GM12878 (cell line): ENCODE measurements around the gene ANGPTL2. TPM values are rescaled to one million over a fixed set of nuclear protein-coding genes. Genes with fewer than 3 reads are reported as not detected.

Experiments
- ATAC-seq: fragments of 200-7000 bp; cut with Tn5 transposase; 3 replicates; pipeline ENCODE4 v1.9.1; 2020; ENCODE audit warnings: mild to moderate bottlenecking, moderate library complexity
- BruUV-seq: library from RNA; stranded (reverse); fragments of 400-500 nt; replicated peaks from 2 replicates; lab custom pipeline; 2021; lab: Mats Ljungman, UMichigan
- CTCF ChIA-PET: fragments of 300-600 bp; sonication (Branson Sonifier 250); formaldehyde crosslinking; extraction: SDS; loops from one replicate; lab custom pipeline; 2021; ENCODE audit warnings: inconsistent platforms; lab: Yijun Ruan, JAX
- POLR2A ChIA-PET: fragments of 350-600 bp; formaldehyde crosslinking; extraction: SDS; loops from one replicate; lab custom pipeline; 2021; ENCODE audit warnings: inconsistent platforms; lab: Charles Lee
- RAD21 ChIA-PET: fragments of 300-600 bp; sonication (Branson Sonifier 250); formaldehyde crosslinking; loops from one replicate; lab custom pipeline; 2023; ENCODE audit warnings: antibody characterized with exemption; ENCODE audit not compliant: unreplicated experiment; lab: Charles Lee
- SMC1A ChIA-PET: fragments of 300-600 bp; sonication (Branson Sonifier 250); formaldehyde crosslinking; loops from one replicate; lab custom pipeline; 2023; ENCODE audit not compliant: unreplicated experiment, uncharacterized antibody; lab: Charles Lee
- DNase-seq: peaks from one replicate; pipeline ENCODE4 v3.0.0-alpha.2; 2011; ENCODE audit warnings: low read depth, low spot score
- FAIRE-seq: peaks from 3 replicates; lab custom pipeline; 2011; peaks lifted over from hg19 to GRCh38; lab: Jason Lieb, UNC
- H2AFZ ChIP-seq: 2 replicates; pipeline ENCODE4 v1.6.0; 2011; ENCODE audit warnings: low read depth, low read length, control low read depth; ENCODE audit not compliant: control insufficient read depth
- H3K27ac ChIP-seq: 2 replicates; pipeline ENCODE4 v1.5.1; 2011; ENCODE audit warnings: control low read depth; ENCODE audit not compliant: control insufficient read depth, insufficient read depth
- H3K27me3 ChIP-seq, 2 experiments: replicated peaks in 1 of 2; 2 replicates each; pipeline versions ENCODE4 v1.6.0 to v1.6.1; 2011; ENCODE audit warnings: low read length in 1 of 2; ENCODE audit not compliant: control insufficient read depth in 2 of 2, insufficient read depth in 2 of 2
- H3K36me3 ChIP-seq, 2 experiments: 2 replicates each; pipeline ENCODE4 v1.5.1; 2011; ENCODE audit warnings: low read length in 1 of 2; ENCODE audit not compliant: control insufficient read depth in 2 of 2, insufficient read depth in 2 of 2
- H3K4me1 ChIP-seq: 2 replicates; pipeline ENCODE4 v1.6.1; 2011; ENCODE audit warnings: mild to moderate bottlenecking, low read length, moderate library complexity, mixed read lengths; ENCODE audit not compliant: control insufficient read depth, insufficient read depth
- H3K4me2 ChIP-seq: 2 replicates; pipeline ENCODE4 v1.6.0; 2011; ENCODE audit warnings: control low read depth; ENCODE audit not compliant: control insufficient read depth, insufficient read depth
- H3K4me3 ChIP-seq: fragments of 200-600 bp; sonication (generic); 2 replicates; pipeline ENCODE4 v1.5.1; 2016
- H3K79me2 ChIP-seq: 2 replicates; pipeline ENCODE4 v1.6.0; 2011; ENCODE audit warnings: low read length; ENCODE audit not compliant: control insufficient read depth, insufficient read depth
- H3K9ac ChIP-seq: 2 replicates; pipeline ENCODE4 v1.8.0; 2011; ENCODE audit warnings: low read length, control low read depth, mixed read lengths; ENCODE audit not compliant: control insufficient read depth, insufficient read depth
- H3K9me3 ChIP-seq: replicated peaks from 3 replicates; pipeline ENCODE4 v1.5.1; 2011; ENCODE audit warnings: mild to moderate bottlenecking, low read length; ENCODE audit not compliant: control insufficient read depth, insufficient read depth
- H4K20me1 ChIP-seq: 2 replicates; pipeline ENCODE4 v1.6.0; 2011; ENCODE audit not compliant: control insufficient read depth, insufficient read depth
- BHLHE40 ChIP-seq, 2 experiments: fragments of 450-650 bp in 1 of 2; IDR thresholded peaks; 2 replicates each; pipeline ENCODE4 v1.6.1; 2011 to 2017; ENCODE audit warnings: low read depth in 2 of 2, borderline replicate concordance in 1 of 2, improper control_type of control experiment in 1 of 2, low read length in 1 of 2, mild to moderate bottlenecking in 1 of 2
- CBFB ChIP-seq: IDR thresholded peaks from 2 replicates; pipeline ENCODE4 v1.6.1; 2016; ENCODE audit warnings: antibody characterized with exemption, low read depth
- CEBPB ChIP-seq, 2 experiments: fragments of 150-350 bp in 1 of 2; IDR thresholded peaks; 2 replicates each; pipeline ENCODE4 v1.6.1; 2012 to 2014; ENCODE audit warnings: low read depth in 2 of 2, low read length in 2 of 2, borderline replicate concordance in 1 of 2, inconsistent platforms in 1 of 2
- EZH2 ChIP-seq: IDR thresholded peaks from 2 replicates; pipeline ENCODE4 v1.6.1; 2012; ENCODE audit warnings: low read depth, mild to moderate bottlenecking, control low read depth, inconsistent platforms, low read length, borderline replicate concordance; ENCODE audit not compliant: control insufficient read depth
- FOXK2 ChIP-seq: fragments of 450-650 bp; IDR thresholded peaks from 2 replicates; pipeline ENCODE4 v1.6.1; 2017; ENCODE audit warnings: mild to moderate bottlenecking, moderate library complexity
- HDAC2 ChIP-seq: fragments of 200-600 bp; sonication (generic); IDR thresholded peaks from 2 replicates; pipeline ENCODE4 v1.6.1; 2017
- IRF5 ChIP-seq: fragments of 450-650 bp; IDR thresholded peaks from 2 replicates; pipeline ENCODE4 v1.6.1; 2017; ENCODE audit warnings: borderline replicate concordance
- JUNB ChIP-seq: IDR thresholded peaks from 2 replicates; pipeline ENCODE4 v1.6.1; 2016; ENCODE audit warnings: antibody characterized with exemption, mild to moderate bottlenecking
- MEF2B ChIP-seq: fragments of 450-650 bp; IDR thresholded peaks from 2 replicates; pipeline ENCODE4 v1.6.1; 2018; ENCODE audit warnings: mild to moderate bottlenecking, moderate library complexity; ENCODE audit not compliant: partially characterized antibody, poor library complexity, severe bottlenecking
- MYC ChIP-seq: IDR thresholded peaks from 2 replicates; pipeline ENCODE4 v1.6.1; 2011; ENCODE audit warnings: mild to moderate bottlenecking, low read length, moderate library complexity, inconsistent platforms; ENCODE audit not compliant: insufficient read depth, insufficient replicate concordance, insufficient read length, severe bottlenecking
- POU2F2 ChIP-seq: IDR thresholded peaks from 3 replicates; pipeline ENCODE4 v1.6.1; 2011; ENCODE audit warnings: low read depth, mild to moderate bottlenecking, low read length, borderline replicate concordance
- RAD21 ChIP-seq: IDR thresholded peaks from 2 replicates; pipeline ENCODE4 v1.6.1; 2011; ENCODE audit warnings: mild to moderate bottlenecking, low read depth, low read length, moderate library complexity; ENCODE audit not compliant: insufficient read depth
- RELA ChIP-seq: fragments of 450-650 bp; IDR thresholded peaks from 2 replicates; pipeline ENCODE4 v1.8.0; 2014; ENCODE audit warnings: borderline replicate concordance; ENCODE audit not compliant: partially characterized antibody
- SKIL ChIP-seq: fragments of 450-650 bp; IDR thresholded peaks from 2 replicates; pipeline ENCODE4 v1.6.1; 2017; ENCODE audit warnings: mild to moderate bottlenecking, low read depth, inconsistent platforms; ENCODE audit not compliant: poor library complexity, severe bottlenecking
- SMAD1 ChIP-seq: fragments of 450-650 bp; IDR thresholded peaks from 2 replicates; pipeline ENCODE4 v1.6.1; 2018; ENCODE audit warnings: mild to moderate bottlenecking, low read depth; ENCODE audit not compliant: partially characterized antibody
- SMC3 ChIP-seq: IDR thresholded peaks from 2 replicates; pipeline ENCODE4 v1.6.1; 2011; ENCODE audit warnings: low read length, improper control_type of control experiment, borderline replicate concordance
- USF1 ChIP-seq: IDR thresholded peaks from 2 replicates; pipeline ENCODE4 v1.6.1; 2011; ENCODE audit warnings: borderline replicate concordance, low read depth, mild to moderate bottlenecking, moderate library complexity, mixed read lengths, low read length; ENCODE audit not compliant: insufficient read depth; ENCODE audit errors: extremely low read length
- ZNF207 ChIP-seq: fragments of 450-650 bp; IDR thresholded peaks from 2 replicates; pipeline ENCODE4 v1.6.1; 2014; ENCODE audit warnings: antibody characterized with exemption, mild to moderate bottlenecking, borderline replicate concordance
- WGBS: methylation state at CpG from one replicate; pipeline ENCODE4 v1.1.6; 2016; ENCODE audit warnings: low lambda C conversion rate; ENCODE audit not compliant: insufficient replicate concordance, insufficient coverage; ENCODE audit errors: missing lambda C conversion rate; 5-methylcytosine and 5-hydroxymethylcytosine counted together
- in situ Hi-C: fragments of 300-500 bp; cut with MboI; formaldehyde crosslinking; loops from 9 replicates; pipeline ENCODE4 v1.14.3; 2018; ENCODE audit warnings: mixed read lengths
- intact Hi-C: fragments of 100-400 bp; cut with micrococcal nuclease; formaldehyde crosslinking; loops from one replicate; pipeline ENCODE4 v1.14.2; 2022; ENCODE audit not compliant: unreplicated experiment
- polyA plus RNA-seq, 11 experiments: library from polyadenylated mRNA; depleted of rRNA in 4 of 11; unstranded in 6 of 11; stranded (reverse) in 5 of 11; fragments of >200 nt; fragmentation: Nextera tagmentation in 4 of 11; fragmentation: Illumina TruSeq in 1 of 11; extraction: Ambion mirVana in 4 of 11; extraction: Trizol in 1 of 11; gene quantifications; 1 replicate in 1 of 11; 2 replicates in 10 of 11; pipeline versions ENCODE4 v1.2.1 to v1.2.3, GENCODE V29; 2011 to 2016; ENCODE audit warnings: inconsistent platforms in 2 of 11, missing spikeins in 2 of 11, low read depth in 1 of 11
- total RNA-seq, 4 experiments: library from RNA; depleted of rRNA in 3 of 4; stranded (reverse); fragments of >200 nt in 3 of 4; fragmentation: Illumina TruSeq in 1 of 4; extraction: Trizol in 1 of 4; gene quantifications; 2 replicates each; pipeline versions ENCODE4 v1.2.1 to v1.2.3, GENCODE V29; 2013 to 2021

ANGPTL2 gene
- total and polyA plus RNA-seq, 10 of the 15 experiments (the other 5 are each of a cell fraction or from before 2014, with no cell fraction given), result 0.13 to 2.6 (median 0.82) TPM; not detected in 1

- RAD21 ChIA-PET, result interaction anchor here (1.0 to 16.8 kb wide), 15 partner anchors 10 to 232 kb away, joined by 3 to 515 read pairs (median 30); partner anchors contain the start of genes ANGPTL2 and SLC2A8
Observed at GRCh38 chr9:127165116-127165515, 42.7 kb upstream of the ANGPTL2 start.

More at GRCh38 chr9:127165116-127165515, 42.7 kb upstream of the ANGPTL2 start:
- Histone ChIP-seq H3K9ac (no peak overlapping the region), H3K36me3 (no peaks in the 10 kb centered on the region; a peak in 1 of 4 replicates), H3K4me2 (no peak overlapping the region), H3K4me1 (peaks cover 36% of the 10 kb centered on the region), H3K27me3 (no peaks in the 10 kb centered on the region), H3K9me3 (no peaks in the 10 kb centered on the region), H4K20me1 (no peaks in the 10 kb centered on the region), H2AFZ (no peak overlapping the region), H3K4me3 (no peak overlapping the region), H3K27ac (no peak overlapping the region), H3K79me2 (no peaks in the 10 kb centered on the region)
- BruUV-seq, result no TSS peak
- no peak for ATAC-seq
- WGBS, result 79% methylated on average over 4 of the region's 4 CpGs
- ChIA-PET POLR2A (interaction anchor here (0.7 to 12.4 kb wide), 7 partner anchors 10 to 201 kb away, joined by 5 to 270 read pairs (median 23); no protein-coding TSS in a partner anchor), CTCF (interaction anchor here (1.0 to 6.9 kb wide), 11 partner anchors 9 to 224 kb away, joined by 3 to 174 read pairs (median 20); no protein-coding TSS in a partner anchor), SMC1A (interaction anchor here (0.8 to 28.4 kb wide), 19 partner anchors 11 to 224 kb away, joined by 3 to 812 read pairs (median 10); no protein-coding TSS in a partner anchor)
- intact Hi-C loops, result loop anchor here (5.0 kb wide), 2 partner anchors 48 to 178 kb away; no protein-coding TSS in a partner anchor
- no peak for DNase-seq
- FAIRE-seq, result no peak
- in situ Hi-C loops, result no loop called here
- no peak for TF ChIP-seq SMC3
- TF ChIP-seq HDAC2, result no peak
- no peak for TF ChIP-seq SKIL
- TF ChIP-seq SMAD1, result no peak
- TF ChIP-seq FOXK2, result no peak
- no peak for TF ChIP-seq CBFB
- no peak for TF ChIP-seq POU2F2
- TF ChIP-seq ZNF207, result no peak
- no peak for TF ChIP-seq IRF5
- no peak for TF ChIP-seq CEBPB (IDR thresholded peaks at IDR 0.05; ENCODE audit: borderline replicate concordance in 1 of 2, low read depth in 2 of 2, low read length in 2 of 2)
- TF ChIP-seq RAD21, result no peak
- no peak for TF ChIP-seq MYC
- TF ChIP-seq EZH2, result no peak
- TF ChIP-seq MEF2B, result no peak
- TF ChIP-seq BHLHE40 (IDR thresholded peaks at IDR 0.05; ENCODE audit: borderline replicate concordance in 1 of 2, low read depth in 2 of 2, low read length in 1 of 2), result no peak
- TF ChIP-seq RELA, result no peak
- no peak for TF ChIP-seq USF1
- TF ChIP-seq JUNB, result no peak
